Measurements from ENCODE around the gene PDK3.

- TF ChIP-seq BHLHE40 (IDR thresholded peaks at IDR 0.05; ENCODE audit: borderline replicate concordance), result no peak
- no peak for TF ChIP-seq FOXK2 (IDR thresholded peaks at IDR 0.05)
- TF ChIP-seq SP1 (IDR thresholded peaks at IDR 0.05), result no peak
- TF ChIP-seq NFRKB (IDR thresholded peaks at IDR 0.05), result no peak
- no peak for TF ChIP-seq CTBP1 (IDR thresholded peaks at IDR 0.05; ENCODE audit: borderline replicate concordance)
- no peak for TF ChIP-seq FOXA1 (IDR thresholded peaks at IDR 0.05)
- TF ChIP-seq ZNF384 (IDR thresholded peaks at IDR 0.05), result no peak
- no peak for TF ChIP-seq FOXM1 (IDR thresholded peaks at IDR 0.05; ENCODE audit: borderline replicate concordance)
- TF ChIP-seq ELF4 (IDR thresholded peaks at IDR 0.05), result no peak
- no peak for TF ChIP-seq SUZ12 (IDR thresholded peaks at IDR 0.05)
- TF ChIP-seq ARNT (IDR thresholded peaks at IDR 0.05), result no peak
- TF ChIP-seq PKNOX1 (IDR thresholded peaks at IDR 0.05), result no peak
- TF ChIP-seq L3MBTL2 (conservative IDR thresholded peaks at IDR 0.05), result no peak
Observed at GRCh38 chrX:24553011-24553410, 87.9 kb downstream of the PDK3 start.

All from HEK293T (cell line).